ENCODE data around the gene P2RX6.

GRCh38 chr22:21045585-21046294 is 30.8 kb downstream of the P2RX6 start, which contains the start of gene LRRC74B:
- TF ChIP-seq POLR2AphosphoS5 (IDR thresholded peaks at IDR 0.05; ENCODE audit: low read depth, low read length) (no peak), TAF1 (IDR thresholded peaks at IDR 0.05; ENCODE audit: low read depth, low read length) (no peak), PAX5 (IDR thresholded peaks at IDR 0.05; ENCODE audit: insufficient read depth, low read length, severe bottlenecking) (no peak)
